Fibroblast of the conjunctiva (primary cell): ENCODE data around the gene TSHR.

Experiments
- DNase-seq: peaks from one replicate; pipeline ENCODE4 v3.0.0-alpha.2; 2010; ENCODE audit warnings: low read depth

Gene TSHR

DNA sequence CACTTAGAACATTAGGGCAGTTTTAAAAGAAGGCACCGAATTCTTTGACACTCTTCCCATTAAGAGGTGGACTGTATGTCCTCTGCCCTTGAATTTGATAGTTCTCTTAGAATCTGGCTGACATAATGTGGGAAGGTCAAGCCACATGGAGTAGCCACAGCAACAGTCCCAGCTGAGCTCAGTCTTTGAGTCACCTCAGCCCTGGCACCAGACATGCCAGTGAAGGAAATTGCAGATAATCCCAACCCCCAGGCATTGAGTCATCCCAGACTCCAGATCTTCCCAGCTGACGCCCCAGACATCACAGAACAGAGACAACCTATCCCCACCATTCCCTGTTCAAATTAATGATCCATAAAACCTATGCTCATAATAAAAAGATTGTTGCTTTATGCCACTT, 181.9 kb downstream of the TSHR start:
- DNase-seq = no peak

DNA sequence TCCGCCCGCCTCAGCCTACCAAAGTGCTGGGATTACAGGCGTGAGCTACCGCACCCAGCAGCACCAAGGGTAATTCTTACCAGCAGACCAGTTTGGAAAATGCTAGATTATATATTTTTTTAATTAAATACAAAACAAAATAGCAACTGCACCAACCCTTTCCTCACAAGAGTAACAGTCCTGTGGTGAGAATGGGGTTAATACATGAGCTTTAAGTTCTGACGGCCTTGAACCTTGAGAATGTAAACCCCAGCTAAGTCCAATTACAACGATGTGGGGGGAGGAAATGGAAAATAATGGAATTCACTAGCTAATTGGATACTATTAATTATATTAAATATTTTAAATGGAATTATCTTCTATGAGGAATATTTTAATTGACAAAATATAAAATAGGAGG, 183.0 kb downstream of the TSHR start:
- DNase-seq = no peak

DNA sequence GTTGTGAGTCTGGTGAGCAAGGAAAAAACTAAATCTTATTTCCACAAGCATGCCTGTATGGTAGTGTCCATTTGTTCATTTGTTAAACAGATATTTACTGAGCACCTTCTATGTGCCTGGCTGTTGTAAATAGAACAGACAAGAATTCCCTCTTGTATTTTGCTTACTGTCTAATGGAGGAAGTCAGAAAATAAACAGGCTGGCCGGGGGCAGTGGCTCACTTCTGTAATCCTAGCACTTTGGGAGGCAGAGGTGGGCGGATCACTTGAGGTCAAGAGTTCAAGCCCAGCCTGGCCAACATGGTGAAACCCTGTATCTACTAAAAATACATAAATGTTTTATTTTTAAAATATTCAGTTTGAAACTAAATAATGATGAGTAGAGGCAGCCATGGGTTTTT, 186.0 kb downstream of the TSHR start:
- DNase-seq = no peak

DNA sequence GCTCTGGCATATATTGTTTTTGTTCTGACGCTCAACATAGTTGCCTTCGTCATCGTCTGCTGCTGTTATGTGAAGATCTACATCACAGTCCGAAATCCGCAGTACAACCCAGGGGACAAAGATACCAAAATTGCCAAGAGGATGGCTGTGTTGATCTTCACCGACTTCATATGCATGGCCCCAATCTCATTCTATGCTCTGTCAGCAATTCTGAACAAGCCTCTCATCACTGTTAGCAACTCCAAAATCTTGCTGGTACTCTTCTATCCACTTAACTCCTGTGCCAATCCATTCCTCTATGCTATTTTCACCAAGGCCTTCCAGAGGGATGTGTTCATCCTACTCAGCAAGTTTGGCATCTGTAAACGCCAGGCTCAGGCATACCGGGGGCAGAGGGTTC, 188.4 kb downstream of the TSHR start:
- DNase-seq = no peak

DNA sequence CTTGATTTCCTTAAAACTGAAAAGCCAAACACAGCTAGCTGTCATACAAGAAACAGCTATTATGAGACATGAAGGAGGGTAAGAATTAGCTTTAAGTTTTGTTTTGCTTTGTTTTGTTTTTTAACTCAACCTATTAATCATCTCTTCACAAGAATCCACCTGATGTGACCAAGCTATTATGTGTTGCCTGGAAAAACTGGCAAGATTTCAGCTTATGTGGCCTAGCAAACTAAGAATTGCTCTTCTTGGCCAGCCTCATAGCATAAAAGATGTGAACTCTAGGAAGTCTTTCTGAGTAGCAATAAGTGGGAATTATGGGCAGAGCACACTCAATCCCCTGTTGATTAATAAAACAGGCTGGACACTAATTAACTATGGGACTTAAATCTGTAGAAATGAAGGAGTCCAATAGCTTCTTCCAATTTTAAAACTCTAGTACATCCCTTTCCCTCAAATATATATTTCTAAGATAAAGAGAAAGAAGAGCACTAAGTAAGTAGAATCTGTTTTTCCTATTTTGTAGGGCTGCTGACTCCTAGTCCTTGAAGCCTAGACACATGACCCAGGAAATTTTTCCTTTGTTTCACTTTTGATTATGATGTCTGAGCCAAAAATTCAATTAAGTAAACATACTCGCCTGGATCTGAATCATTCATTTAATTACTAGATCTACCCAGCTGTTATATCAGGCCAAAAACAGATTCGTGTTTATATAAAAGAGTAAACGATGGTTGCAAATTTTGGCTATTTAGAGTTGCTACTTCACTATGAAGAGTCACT, 189.6 kb downstream of the TSHR start:
- DNase-seq = no peak

DNA sequence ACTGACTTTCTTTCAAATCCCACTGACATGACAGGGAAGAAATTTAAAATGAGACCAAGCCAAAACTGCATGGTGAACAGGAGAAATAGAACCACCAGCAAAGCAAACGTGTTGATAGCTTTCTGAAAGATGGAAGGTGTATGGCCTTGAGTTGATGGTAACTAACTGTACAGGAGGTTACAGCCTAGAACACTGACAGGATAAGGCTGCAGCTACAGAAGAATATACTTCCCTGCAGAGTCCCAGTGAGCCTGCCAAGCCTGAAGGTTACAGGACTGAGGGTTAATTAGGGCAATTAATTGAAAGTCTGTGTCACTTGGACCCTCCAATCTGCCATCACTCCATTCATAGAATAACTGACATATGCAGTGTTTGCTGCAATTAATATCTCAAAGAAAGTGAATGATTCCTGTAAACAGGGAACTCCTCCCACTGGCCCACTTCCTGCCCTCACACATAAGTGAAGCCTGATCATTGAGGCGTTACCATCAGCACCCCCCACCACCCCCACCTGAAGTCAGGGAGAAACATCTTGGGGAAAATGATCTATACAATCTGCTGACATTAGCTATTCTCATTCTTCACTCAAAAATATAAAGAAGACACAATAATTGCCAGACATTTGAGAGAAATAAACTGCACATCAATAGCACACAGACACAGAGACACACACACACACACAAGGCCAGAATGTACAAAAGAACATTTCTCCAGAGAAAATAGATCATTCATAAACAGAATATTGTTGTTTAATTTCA, 191.9 kb downstream of the TSHR start:
- no peak for DNase-seq

DNA sequence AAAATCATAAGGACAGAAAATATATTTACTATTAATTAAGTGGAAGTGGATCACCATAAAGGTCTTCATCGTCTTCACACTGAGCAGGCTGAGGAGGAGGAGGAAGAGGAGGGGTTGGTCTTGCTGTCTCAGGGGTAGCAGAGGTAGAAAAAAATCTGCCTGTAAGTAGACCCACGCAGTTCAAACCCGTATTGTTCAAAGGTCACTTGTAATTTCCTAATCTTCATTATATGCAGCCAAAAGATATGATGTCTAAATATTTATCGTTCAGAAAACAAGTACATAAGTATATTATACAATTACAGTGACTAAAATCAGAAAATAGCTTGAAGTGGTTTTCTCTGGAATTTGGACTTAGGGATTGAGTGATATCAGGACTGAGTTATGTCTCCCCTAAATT, 193.2 kb downstream of the TSHR start:
- no peak for DNase-seq

DNA sequence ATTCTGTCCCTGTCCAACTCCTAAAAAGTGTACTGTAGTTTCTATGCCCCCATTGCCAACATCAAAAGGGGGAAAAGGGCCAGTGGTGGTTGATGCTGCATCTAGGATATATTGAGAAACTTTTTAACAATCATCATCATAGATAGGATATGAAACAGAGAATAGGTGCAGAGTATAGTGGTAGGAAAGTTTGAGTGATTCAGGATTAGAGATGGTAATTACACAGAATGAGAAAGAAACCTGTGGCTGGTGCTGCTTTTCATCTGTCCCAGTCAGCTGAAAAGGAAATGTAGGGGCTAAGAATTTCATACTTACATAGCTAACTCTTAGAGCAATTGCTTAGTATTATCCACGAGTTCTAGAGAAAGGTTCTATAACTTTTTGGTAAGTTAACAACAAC, 197.8 kb downstream of the TSHR start:
- no peak for DNase-seq

DNA sequence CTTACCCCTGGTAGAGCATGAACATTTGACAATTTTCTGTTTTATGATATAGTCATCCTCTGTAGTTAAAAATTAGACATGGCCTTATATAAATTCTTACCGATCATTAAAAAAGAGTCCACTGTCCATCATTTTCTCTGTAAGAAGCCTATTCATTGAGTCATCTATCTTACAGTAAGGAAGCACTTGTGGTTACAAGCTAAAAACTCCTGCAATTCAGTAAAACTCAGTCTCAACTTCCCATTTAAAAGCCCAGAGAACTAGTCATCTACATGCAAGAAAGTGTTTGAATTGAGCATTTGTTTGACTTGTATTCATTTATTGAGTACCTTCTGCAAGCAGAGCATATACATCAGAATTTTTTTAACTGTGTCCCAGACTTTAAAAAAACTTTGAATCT, 202.0 kb downstream of the TSHR start:
- DNase-seq = no peak

DNA sequence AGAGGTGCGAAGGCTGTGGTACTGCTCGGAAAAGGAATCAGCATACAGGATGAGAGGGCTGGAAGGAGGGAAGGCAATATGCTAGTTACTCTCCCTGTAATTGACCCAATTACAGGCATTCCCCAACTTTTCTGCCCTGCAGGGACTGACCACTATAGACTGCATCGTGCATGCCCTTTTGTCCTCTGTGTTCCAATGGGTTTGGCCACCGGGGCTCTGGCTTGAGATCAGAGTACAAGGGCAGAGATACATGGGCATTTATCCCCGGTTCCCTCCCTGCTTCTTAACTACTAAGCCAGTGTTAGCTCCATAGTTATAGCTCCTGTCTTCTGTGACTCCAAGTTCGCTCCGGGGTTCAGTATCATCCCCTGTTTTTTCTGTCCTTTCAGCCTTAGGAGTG, 205.7 kb downstream of the TSHR start:
- no peak for DNase-seq

DNA sequence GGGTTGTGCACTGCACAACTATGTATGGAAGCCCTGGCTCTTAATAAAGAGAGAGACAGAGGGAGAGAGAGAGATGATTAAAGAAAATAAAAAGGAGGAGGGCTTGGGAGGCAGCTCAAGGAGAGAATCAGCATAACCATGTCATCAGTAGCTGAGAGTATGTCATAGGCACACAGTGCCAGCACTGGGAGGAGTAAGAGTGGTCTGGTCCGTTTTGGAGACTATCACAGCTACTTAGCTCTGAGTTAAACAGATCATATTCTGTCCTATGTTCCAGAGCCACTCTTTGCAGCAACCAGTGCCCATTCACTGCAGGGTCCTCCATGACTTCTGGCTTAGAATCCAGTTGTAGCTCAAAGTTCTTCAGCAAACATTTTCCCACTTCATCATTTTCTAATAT, 206.3 kb downstream of the TSHR start:
- no peak for DNase-seq

DNA sequence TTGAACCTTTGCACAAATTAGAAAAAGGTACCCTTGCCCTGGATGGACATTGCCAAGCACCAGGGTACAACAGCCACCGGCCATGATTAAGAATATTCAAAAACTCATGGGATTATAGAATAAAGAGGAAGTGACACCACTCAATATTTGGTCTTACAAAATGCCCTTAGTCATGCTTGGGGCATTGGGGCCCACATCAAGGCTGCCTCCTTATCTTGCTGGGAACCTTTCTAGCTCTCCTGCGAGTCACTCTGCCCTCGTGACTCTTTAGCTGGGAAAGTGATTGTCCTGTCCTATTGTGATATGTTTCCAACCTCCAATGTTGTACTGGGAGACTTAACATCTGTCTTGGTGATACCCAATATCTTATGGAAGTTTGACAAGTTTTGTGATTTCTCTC, 207.5 kb downstream of the TSHR start:
- no peak for DNase-seq

DNA sequence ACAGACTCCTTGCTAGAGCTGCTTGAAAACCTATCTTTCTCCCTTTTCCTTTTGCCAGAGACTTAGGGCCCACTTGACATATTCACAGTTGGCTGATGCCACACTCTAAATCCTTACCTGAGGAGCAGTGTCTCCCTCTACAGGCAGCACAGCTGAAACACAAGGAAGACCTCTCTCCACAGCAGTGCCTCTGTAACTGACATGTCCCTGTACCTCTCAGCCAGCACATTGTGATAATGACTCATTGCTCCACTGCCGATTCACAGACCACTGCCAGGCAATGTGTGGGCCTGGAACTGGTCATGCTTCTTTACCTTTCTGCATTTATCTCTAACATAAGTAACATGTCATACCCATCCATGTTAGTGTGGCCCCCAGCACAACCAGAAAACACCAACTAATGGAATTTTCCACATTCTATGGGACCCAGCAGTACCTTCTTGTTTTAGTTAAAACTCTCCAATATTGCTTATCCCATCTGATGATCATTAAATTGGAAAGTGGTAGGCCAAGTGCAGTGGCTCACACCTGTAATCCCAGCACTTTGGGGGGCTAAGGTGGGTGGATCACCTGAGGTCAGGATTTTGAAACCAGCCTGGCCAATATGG, 208.8 kb downstream of the TSHR start:
- peak; percentile 47 for DNase-seq

DNA sequence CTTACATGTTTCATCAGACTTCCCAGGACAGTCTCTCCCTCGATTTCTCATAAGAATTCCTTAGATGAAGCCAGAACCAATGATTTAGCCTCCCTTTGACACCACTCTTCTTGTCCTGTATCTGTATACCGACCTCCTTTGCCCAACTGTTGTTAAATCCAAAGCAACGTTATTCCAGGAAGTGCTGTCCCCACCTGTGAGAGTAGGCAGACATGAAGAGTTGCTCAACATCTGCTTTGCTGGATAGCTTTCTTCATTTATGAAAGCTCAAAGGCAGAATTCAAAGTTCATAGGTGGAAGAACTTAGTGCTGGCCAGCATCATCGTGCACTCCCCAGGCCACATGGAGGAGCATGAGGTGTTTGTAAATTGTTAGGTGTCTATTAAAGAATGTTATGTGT, 209.8 kb downstream of the TSHR start:
- no peak for DNase-seq

DNA sequence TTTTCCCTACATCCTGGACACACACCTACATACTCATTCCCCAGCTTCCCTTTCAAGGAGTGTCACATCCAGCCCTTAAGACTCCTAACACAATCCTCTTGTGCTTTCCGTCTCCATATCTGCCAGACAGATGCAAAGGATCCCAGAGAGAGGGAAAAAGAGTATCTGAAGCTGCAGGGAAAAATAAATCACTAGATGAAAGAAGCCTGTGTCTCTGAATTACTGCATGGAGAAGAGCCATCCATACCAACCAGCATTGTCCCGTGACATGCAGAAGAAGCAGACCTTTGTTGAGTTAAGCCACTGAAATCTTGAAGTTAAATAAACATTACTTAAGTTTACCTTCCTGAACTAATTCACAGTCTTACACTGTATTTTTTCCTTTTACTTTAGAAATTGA, 210.7 kb downstream of the TSHR start:
- DNase-seq = no peak

DNA sequence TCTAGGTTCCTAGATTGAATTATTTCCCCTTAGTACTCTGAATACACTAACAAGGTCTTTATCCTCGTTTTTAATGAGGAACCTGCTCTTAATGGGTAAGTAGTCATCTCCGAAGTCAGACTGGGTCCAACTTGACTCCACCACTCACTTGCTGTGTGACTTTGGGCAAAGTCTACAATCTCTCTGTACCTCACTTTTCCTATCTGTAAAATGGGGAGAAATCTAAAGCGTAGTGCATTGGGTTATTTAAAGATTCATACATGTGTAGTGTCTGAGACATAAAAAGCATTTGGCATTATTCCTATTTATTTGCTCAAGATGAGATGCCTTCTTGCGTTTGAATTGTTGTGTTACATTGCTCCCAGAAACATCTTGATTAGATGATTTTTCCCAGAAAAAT, 213.8 kb downstream of the TSHR start:
- no peak for DNase-seq

DNA sequence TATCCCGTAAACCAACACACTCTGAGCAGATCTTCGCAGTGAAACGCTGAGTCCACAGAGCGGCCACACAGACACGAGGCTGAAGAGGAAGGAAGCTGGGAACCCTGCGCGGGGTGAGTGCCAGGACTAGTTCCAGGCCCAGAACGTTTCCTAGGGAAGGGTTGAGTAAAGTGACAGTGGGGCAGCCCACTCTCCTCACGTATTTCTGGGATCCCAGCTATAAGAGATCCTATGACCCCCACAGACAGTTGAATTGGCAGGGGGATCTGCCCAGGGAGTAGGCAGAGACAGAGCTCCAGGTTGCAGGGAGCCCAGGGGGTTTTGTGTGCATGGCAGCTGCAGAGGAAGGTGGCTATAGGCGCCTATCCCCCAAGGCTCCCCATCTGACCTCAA, 214.3 kb downstream of the TSHR start:
- no peak for DNase-seq

DNA sequence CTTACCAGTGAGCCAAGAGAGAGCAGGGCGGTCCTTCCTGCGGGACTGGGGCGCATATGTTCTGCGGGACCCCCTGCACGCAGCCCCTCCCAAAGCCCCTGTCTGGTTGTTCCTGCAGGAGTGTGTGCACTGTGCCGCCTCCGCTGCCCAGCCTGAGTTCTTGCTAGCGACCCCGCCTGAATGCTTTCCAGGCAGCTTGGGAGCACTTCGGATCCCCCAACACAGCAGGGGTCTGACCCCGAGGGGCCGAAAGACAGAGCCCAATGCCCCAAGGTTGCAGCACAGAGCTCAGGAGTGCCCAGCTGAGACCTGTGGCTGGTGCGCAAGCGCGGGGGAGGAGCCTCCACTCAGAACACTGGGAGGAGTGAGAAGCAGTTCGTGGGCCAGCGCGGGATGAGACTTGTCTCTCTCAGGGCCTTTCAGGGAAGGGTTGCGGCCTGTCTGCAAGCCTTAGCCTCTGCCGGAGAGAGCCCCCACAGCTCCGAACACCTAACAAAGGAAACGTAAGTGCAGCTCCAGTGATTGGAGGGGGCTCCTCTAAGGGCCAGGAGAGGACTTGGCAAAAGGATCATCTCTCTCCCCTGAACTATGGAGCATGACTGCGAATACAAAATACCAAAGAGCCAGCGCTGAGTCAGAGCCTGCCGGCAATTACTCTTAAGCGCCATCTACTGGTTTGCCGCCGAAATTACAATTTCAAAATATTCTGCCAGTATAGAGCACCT, 214.8 kb downstream of the TSHR start:
- DNase-seq = peak; percentile 81

DNA sequence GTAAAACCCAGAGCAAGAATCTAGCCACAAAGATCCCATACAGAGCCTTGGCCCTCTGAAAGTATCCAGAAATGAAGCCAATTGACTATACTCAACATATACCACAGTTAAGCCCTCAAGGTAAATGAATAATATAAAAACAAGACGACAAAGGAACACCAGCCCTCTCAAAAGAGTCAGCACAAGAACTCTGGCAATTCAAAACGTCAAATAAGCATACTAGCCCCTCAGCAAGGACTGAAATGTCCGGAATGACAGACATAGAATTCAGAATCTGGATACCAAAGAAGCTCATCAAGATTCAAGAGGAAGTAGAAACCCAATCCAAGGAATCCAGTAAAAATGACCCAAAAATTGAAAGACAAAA, 215.4 kb downstream of the TSHR start:
- no peak for DNase-seq

DNA sequence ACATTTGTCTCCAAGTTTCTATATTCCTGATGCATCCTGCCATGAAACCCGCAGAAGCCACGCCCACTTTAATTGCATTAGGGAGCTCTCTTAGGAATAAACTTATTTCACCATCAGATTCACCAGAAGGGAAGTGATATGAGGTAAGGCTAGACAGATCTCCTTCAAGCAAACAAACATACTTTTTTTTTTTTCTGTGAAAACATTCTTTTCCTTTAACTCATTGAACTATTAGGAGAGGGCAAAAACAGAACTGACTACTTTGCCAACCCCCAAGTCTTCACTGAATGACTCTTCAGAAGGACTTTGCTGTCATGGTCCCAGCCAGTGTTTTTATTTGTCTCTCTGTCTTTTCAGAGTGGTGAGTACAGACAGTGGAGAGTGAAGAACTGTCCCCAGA, 216.9 kb downstream of the TSHR start:
- DNase-seq = no peak

DNA sequence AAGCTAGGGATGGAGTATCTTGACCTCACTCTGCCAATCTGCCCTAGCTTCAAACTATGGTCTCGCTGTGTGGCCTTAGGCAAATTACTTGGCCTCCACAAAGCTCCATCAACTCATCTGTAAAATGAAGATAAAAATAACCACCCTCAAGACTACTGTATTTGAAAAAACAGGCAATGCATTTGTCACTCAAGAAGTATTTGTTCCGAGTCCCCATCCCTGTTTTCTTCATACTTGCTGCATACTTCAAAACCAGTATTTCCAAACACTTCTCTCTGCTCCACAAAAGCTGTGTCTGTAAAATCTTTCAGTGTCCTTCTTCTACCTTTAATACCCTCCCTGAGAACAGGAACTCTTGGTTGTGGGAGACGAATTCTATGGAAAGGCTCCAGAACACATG, 217.5 kb downstream of the TSHR start:
- no peak for DNase-seq

DNA sequence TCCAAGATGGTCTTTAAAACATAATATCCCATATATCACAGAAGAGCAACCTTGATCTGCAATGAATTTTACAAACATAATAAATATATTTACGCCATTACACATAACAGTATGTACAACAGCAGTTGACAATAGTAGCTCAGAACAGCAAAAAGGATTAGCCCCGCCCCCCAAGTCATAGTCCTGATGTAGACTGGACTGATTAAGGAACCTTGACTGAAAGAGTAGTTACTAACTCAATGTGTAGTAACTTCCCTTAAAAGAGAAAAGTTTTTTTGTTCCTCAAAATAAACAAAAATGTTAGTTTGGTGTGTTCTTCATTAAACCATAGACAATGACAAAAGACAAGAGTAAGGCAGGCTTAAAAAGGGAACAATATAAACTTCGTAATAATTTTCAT, 220.8 kb downstream of the TSHR start:
- no peak for DNase-seq

DNA sequence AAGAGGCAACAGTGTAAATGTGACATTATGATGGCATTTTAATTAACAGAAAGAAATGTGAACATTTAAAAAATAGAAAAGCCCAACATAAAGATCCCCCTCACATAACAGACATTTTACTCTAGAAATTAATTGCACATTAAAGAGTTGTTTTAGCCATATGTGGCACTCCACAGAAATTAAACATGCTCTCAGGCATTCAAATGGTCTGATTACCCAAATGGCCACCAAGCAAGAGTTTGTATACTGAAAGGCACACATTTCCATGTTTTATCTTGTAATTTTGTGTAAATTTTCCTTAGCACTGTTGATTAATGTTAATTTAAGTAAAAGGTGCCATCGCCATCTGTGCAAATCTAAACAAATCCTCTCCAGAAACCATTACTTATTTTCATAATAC, 221.8 kb downstream of the TSHR start:
- no peak for DNase-seq
